ENCODE data around the gene DENND1B. TPM values are rescaled to one million over a fixed set of nuclear protein-coding genes. Genes with fewer than 3 reads are reported as not detected.

The DENND1B gene
- total and polyA plus RNA-seq, 2 of the 8 experiments (the other 6 are each of a cell fraction or from before 2014, with no cell fraction given) = 0.74 to 3.3 TPM

GRCh38 chr1:197800379-197801110 lies 25.3 kb upstream of the DENND1B start (continued):
- TF ChIP-seq ATF3 (IDR thresholded peaks at IDR 0.05; ENCODE audit: insufficient read depth, low read depth, low read length) (no peak), YY1 (IDR thresholded peaks at IDR 0.05; ENCODE audit: low read depth, low read length) (no peak)

All from H1 (cell line).